SK-N-SH treated with all-trans-retinoic acid at 6 μM for 48 hours (cell line): ENCODE data around the gene SEMA6B.

Source experiments
- ATAC-seq: fragments of 200-7000 bp; cut with Tn5 transposase; 3 replicates; pipeline ENCODE4 v1.9.1; 2020; ENCODE audit warnings: mild to moderate bottlenecking, moderate library complexity
- ARNTL ChIP-seq: fragments of 450-650 bp; formaldehyde crosslinking; IDR thresholded peaks from 2 replicates; pipeline ENCODE4 v1.5.0; 2020; ENCODE audit warnings: low read depth, mild to moderate bottlenecking, moderate library complexity, borderline replicate concordance
- BACH2 ChIP-seq: fragments of 250-450 bp; sonication (Bioruptor Pico); IDR thresholded peaks from 2 replicates; pipeline ENCODE4 v1.9.0; 2021; ENCODE audit warnings: mild to moderate bottlenecking, borderline replicate concordance
- CSDC2 ChIP-seq: fragments of 250-450 bp; sonication (Bioruptor Pico); IDR thresholded peaks from 2 replicates; pipeline ENCODE4 v1.5.0; 2020; ENCODE audit warnings: mild to moderate bottlenecking, moderate library complexity
- ESRRG ChIP-seq: fragments of 250-450 bp; sonication (Bioruptor Pico); IDR thresholded peaks from 2 replicates; pipeline ENCODE4 v1.6.1; 2021; ENCODE audit warnings: mild to moderate bottlenecking
- GLIS3 ChIP-seq: fragments of 250-450 bp; sonication (Bioruptor Pico); IDR thresholded peaks from 2 replicates; pipeline ENCODE4 v1.5.0; 2020; ENCODE audit warnings: mild to moderate bottlenecking, moderate library complexity
- ISL1 ChIP-seq: fragments of 250-450 bp; sonication (Bioruptor Pico); IDR thresholded peaks from 2 replicates; pipeline ENCODE4 v2.1.2; 2022; ENCODE audit warnings: mild to moderate bottlenecking, moderate library complexity
- OSR1 ChIP-seq: fragments of 250-450 bp; sonication (Bioruptor Pico); IDR thresholded peaks from 2 replicates; pipeline ENCODE4 v1.8.0; 2022; ENCODE audit warnings: moderate library complexity, mild to moderate bottlenecking, inconsistent platforms
- PPARA ChIP-seq: fragments of 250-450 bp; sonication (Bioruptor Pico); IDR thresholded peaks from 2 replicates; pipeline ENCODE4 v1.5.0; 2020; ENCODE audit warnings: mild to moderate bottlenecking, borderline replicate concordance
- RARB ChIP-seq: fragments of 250-450 bp; sonication (Bioruptor Pico); IDR thresholded peaks from 2 replicates; pipeline ENCODE4 v1.8.0; 2021; ENCODE audit warnings: mild to moderate bottlenecking, moderate library complexity
- SNAI2 ChIP-seq: fragments of 250-450 bp; sonication (Bioruptor Pico); IDR thresholded peaks from 2 replicates; pipeline ENCODE4 v1.5.0; 2020; ENCODE audit warnings: mild to moderate bottlenecking, moderate library complexity
- TCF4 ChIP-seq: fragments of 250-450 bp; sonication (Bioruptor Pico); IDR thresholded peaks from 2 replicates; pipeline ENCODE4 v1.8.0; 2021; ENCODE audit warnings: mild to moderate bottlenecking, moderate library complexity, borderline replicate concordance
- TOX ChIP-seq: fragments of 250-450 bp; sonication (Bioruptor Pico); IDR thresholded peaks from 2 replicates; pipeline ENCODE4 v1.8.0; 2021; ENCODE audit warnings: mild to moderate bottlenecking, moderate library complexity, borderline replicate concordance
- ZC3H10 ChIP-seq: fragments of 250-450 bp; sonication (Bioruptor Pico); IDR thresholded peaks from 2 replicates; pipeline ENCODE4 v1.5.1; 2021; ENCODE audit warnings: mild to moderate bottlenecking, moderate library complexity
- ZFP30 ChIP-seq: fragments of 450-650 bp; formaldehyde crosslinking; IDR thresholded peaks from 2 replicates; pipeline ENCODE4 v1.5.0; 2022; ENCODE audit warnings: mild to moderate bottlenecking, moderate library complexity
- ZNF565 ChIP-seq: fragments of 450-650 bp; formaldehyde crosslinking; conservative IDR thresholded peaks from 2 replicates; pipeline ENCODE4 v1.5.0; 2020; ENCODE audit warnings: low read depth, mild to moderate bottlenecking, moderate library complexity
- ZNF70 ChIP-seq: fragments of 450-650 bp; formaldehyde crosslinking; IDR thresholded peaks from 2 replicates; pipeline ENCODE4 v1.5.0; 2020; ENCODE audit warnings: mild to moderate bottlenecking, moderate library complexity
- ZNF8 ChIP-seq: fragments of 450-650 bp; formaldehyde crosslinking; IDR thresholded peaks from 2 replicates; pipeline ENCODE4 v1.5.0; 2020; ENCODE audit warnings: mild to moderate bottlenecking, moderate library complexity
- TF ChIP-seq, protein P1 (sequence below): fragments of 250-450 bp; sonication (Bioruptor Pico); IDR thresholded peaks from 2 replicates; pipeline ENCODE4 v1.5.0; 2020; ENCODE audit warnings: mild to moderate bottlenecking, moderate library complexity
- TF ChIP-seq, protein P2 (sequence below): fragments of 250-450 bp; sonication (Bioruptor Pico); IDR thresholded peaks from 2 replicates; pipeline ENCODE4 v1.8.0; 2020; ENCODE audit warnings: mild to moderate bottlenecking, moderate library complexity, borderline replicate concordance
- TF ChIP-seq, protein P3 (sequence below): fragments of 250-450 bp; sonication (Bioruptor Pico); IDR thresholded peaks from 2 replicates; pipeline ENCODE4 v1.5.1; 2021; ENCODE audit warnings: mild to moderate bottlenecking, moderate library complexity
- TF ChIP-seq, protein P4 (sequence below): fragments of 250-450 bp; sonication (Bioruptor Pico); IDR thresholded peaks from 2 replicates; pipeline ENCODE4 v1.5.1; 2020; ENCODE audit warnings: low read depth, mild to moderate bottlenecking, moderate library complexity
- TF ChIP-seq, protein P5 (sequence below): fragments of 250-450 bp; sonication (Bioruptor Pico); IDR thresholded peaks from 2 replicates; pipeline ENCODE4 v1.8.0; 2021; ENCODE audit warnings: low read depth, mild to moderate bottlenecking, moderate library complexity, borderline replicate concordance

Gene SEMA6B

DNA sequence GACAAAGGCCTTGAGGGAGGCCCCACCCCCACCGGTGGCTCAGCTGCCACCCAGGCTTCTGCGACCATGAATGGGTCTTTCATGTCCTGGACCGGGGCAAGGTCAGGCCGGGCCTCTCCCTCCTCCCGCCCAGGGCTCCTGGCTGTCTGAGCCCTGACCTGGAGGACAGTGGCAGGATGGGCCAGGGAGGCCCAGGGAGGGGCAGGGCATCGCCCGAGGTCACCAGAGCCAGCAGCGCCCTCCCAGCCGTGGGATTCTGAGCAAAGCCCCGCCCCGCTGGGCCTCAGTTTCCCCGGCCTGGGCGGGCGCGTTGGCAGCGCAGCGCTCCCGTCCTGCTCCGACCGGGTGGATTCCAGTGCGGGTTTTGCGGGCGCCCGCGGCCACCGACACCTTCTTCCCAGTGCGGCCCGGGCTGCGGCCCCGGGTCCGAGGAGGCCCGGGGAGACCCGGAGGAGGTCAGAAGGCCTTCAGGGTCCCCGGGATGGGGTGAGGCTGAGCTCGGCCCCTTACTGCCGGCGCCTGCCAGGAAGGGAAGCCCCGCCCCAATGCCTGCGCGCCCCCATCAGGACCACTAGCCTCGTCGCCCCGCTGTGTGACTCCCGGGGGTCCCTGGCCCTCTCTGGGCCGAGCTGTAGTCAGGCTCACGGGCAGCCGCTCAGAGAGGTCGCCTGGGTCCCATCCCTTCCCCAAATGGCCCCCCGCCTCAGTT, 24.6 kb upstream of the SEMA6B start:
- peak; percentile 71 for ATAC-seq
- TF ChIP-seq ZNF565 (CRISPR knock-in tag) = no peak
- TF ChIP-seq, protein P1, sequence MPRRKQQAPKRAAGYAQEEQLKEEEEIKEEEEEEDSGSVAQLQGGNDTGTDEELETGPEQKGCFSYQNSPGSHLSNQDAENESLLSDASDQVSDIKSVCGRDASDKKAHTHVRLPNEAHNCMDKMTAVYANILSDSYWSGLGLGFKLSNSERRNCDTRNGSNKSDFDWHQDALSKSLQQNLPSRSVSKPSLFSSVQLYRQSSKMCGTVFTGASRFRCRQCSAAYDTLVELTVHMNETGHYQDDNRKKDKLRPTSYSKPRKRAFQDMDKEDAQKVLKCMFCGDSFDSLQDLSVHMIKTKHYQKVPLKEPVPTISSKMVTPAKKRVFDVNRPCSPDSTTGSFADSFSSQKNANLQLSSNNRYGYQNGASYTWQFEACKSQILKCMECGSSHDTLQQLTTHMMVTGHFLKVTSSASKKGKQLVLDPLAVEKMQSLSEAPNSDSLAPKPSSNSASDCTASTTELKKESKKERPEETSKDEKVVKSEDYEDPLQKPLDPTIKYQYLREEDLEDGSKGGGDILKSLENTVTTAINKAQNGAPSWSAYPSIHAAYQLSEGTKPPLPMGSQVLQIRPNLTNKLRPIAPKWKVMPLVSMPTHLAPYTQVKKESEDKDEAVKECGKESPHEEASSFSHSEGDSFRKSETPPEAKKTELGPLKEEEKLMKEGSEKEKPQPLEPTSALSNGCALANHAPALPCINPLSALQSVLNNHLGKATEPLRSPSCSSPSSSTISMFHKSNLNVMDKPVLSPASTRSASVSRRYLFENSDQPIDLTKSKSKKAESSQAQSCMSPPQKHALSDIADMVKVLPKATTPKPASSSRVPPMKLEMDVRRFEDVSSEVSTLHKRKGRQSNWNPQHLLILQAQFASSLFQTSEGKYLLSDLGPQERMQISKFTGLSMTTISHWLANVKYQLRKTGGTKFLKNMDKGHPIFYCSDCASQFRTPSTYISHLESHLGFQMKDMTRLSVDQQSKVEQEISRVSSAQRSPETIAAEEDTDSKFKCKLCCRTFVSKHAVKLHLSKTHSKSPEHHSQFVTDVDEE (CRISPR knock-in tag) = no peak
- TF ChIP-seq SNAI2 (CRISPR knock-in tag) = no peak
- no peak for TF ChIP-seq ZFP30 (CRISPR knock-in tag)
- TF ChIP-seq TCF4 (CRISPR knock-in tag) = no peak
- TF ChIP-seq BACH2 (CRISPR knock-in tag) = no peak
- no peak for TF ChIP-seq PPARA
- no peak for TF ChIP-seq OSR1 (CRISPR knock-in tag)
- TF ChIP-seq ZNF70 (CRISPR knock-in tag) = no peak
- no peak for TF ChIP-seq ZC3H10
- TF ChIP-seq, protein P2, sequence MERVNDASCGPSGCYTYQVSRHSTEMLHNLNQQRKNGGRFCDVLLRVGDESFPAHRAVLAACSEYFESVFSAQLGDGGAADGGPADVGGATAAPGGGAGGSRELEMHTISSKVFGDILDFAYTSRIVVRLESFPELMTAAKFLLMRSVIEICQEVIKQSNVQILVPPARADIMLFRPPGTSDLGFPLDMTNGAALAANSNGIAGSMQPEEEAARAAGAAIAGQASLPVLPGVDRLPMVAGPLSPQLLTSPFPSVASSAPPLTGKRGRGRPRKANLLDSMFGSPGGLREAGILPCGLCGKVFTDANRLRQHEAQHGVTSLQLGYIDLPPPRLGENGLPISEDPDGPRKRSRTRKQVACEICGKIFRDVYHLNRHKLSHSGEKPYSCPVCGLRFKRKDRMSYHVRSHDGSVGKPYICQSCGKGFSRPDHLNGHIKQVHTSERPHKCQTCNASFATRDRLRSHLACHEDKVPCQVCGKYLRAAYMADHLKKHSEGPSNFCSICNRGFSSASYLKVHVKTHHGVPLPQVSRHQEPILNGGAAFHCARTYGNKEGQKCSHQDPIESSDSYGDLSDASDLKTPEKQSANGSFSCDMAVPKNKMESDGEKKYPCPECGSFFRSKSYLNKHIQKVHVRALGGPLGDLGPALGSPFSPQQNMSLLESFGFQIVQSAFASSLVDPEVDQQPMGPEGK (CRISPR knock-in tag) = no peak
- no peak for TF ChIP-seq ESRRG (CRISPR knock-in tag)
- no peak for TF ChIP-seq TOX (CRISPR knock-in tag)
- TF ChIP-seq ARNTL (CRISPR knock-in tag) = no peak
- TF ChIP-seq RARB (CRISPR knock-in tag) = no peak

DNA sequence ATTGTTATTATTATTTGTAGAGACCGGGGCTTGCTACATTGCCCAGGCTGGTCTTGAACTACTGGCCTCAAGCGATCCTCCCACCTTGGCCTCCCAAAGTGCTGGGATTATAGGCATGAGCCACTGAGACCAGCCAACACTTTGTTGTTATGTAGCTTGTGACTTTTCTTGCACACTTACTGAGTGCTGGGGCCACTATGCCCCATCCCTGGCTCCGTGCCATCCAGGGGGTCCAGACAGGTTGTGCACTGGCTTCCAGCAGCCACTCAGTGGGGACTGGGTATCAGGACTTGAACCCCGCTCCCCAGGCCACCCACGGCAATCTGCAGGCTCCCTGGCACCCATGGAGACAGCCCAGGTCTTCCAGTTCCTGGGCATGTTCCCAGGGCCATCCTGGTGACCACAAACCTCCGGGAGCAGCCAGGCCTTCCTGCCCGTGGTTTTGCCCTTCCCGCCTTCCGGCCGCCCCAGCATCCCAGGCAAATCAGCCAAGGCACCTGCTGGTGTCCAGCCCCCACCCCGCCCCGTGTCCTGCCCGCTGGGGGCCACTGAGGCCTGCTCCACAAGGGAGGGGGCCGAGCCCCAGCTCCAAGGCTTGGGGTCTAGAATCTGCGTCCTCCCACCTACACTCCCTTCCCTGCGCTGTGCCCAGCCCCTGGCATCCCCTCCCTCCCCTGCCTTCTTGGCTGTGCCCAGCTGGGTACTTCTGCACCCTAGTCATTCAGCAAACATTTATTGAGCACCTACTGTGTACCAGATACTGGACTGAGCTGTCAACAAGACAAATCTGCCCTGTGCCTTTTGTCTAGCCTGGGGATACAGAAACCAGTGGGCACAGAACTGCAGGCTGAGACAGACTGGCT, 23.7 kb upstream of the SEMA6B start:
- no peak for TF ChIP-seq GLIS3 (CRISPR knock-in tag)
- no peak for TF ChIP-seq TOX (CRISPR knock-in tag)
- TF ChIP-seq ARNTL (CRISPR knock-in tag) = no peak
- TF ChIP-seq, protein P3, sequence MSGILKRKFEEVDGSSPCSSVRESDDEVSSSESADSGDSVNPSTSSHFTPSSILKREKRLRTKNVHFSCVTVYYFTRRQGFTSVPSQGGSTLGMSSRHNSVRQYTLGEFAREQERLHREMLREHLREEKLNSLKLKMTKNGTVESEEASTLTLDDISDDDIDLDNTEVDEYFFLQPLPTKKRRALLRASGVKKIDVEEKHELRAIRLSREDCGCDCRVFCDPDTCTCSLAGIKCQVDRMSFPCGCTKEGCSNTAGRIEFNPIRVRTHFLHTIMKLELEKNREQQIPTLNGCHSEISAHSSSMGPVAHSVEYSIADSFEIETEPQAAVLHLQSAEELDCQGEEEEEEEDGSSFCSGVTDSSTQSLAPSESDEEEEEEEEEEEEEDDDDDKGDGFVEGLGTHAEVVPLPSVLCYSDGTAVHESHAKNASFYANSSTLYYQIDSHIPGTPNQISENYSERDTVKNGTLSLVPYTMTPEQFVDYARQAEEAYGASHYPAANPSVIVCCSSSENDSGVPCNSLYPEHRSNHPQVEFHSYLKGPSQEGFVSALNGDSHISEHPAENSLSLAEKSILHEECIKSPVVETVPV = no peak
- TF ChIP-seq PPARA = no peak
- TF ChIP-seq, protein P2 (CRISPR knock-in tag) = no peak
- ATAC-seq = peak; percentile 32

DNA sequence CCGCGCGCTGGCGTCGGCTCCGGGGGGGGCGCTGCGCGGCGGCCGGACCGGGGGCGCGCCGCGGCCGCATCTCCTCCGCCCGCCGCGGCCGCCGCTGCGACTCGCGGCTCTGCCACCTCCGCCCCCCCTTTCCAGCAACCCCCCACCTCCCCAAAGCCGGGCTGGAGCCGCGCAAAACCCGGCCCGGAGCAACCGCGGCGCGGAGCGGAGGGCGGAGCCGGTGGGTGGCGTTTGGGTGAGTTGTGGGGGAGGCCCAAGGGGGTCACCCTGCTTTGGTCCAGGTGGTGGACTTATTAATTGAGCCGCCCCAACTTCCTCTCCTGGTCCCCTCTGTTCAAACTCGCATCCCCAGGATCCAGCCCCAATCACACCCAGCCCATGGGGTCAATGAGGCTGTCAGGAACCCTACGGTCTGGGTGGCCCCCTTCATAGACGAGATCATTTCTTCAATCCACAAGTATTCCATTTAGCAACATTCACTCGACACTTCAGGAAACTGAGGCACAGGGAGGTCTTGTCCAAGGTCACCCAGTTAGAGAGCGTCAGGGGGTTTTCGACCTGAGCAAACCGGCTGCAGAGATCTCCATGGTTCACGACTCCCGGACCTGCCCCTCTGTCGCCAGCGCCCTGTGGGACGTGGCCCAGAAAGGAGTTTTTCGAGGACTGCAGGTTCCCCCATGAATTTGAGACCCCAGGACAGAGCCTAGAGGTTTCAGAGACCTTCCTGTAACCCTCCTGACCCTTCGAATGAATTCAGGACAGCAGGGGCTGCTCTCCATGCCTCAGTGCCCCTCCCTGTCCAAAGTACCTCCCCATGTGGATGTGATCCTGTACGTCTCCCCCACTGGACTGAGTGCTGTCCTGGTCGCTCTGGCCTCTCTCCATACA, 22.4 kb upstream of the SEMA6B start:
- ATAC-seq = no peak

More for the DNA sequence above, 22.4 kb upstream of the SEMA6B start:
- no peak for TF ChIP-seq ZFP30 (CRISPR knock-in tag)
- TF ChIP-seq, protein P4, sequence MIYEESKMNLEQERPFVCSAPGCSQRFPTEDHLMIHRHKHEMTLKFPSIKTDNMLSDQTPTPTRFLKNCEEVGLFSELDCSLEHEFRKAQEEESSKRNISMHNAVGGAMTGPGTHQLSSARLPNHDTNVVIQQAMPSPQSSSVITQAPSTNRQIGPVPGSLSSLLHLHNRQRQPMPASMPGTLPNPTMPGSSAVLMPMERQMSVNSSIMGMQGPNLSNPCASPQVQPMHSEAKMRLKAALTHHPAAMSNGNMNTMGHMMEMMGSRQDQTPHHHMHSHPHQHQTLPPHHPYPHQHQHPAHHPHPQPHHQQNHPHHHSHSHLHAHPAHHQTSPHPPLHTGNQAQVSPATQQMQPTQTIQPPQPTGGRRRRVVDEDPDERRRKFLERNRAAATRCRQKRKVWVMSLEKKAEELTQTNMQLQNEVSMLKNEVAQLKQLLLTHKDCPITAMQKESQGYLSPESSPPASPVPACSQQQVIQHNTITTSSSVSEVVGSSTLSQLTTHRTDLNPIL (CRISPR knock-in tag) = no peak
- TF ChIP-seq ZNF8 (CRISPR knock-in tag) = no peak
- TF ChIP-seq, protein P3 = no peak
- TF ChIP-seq, protein P5, sequence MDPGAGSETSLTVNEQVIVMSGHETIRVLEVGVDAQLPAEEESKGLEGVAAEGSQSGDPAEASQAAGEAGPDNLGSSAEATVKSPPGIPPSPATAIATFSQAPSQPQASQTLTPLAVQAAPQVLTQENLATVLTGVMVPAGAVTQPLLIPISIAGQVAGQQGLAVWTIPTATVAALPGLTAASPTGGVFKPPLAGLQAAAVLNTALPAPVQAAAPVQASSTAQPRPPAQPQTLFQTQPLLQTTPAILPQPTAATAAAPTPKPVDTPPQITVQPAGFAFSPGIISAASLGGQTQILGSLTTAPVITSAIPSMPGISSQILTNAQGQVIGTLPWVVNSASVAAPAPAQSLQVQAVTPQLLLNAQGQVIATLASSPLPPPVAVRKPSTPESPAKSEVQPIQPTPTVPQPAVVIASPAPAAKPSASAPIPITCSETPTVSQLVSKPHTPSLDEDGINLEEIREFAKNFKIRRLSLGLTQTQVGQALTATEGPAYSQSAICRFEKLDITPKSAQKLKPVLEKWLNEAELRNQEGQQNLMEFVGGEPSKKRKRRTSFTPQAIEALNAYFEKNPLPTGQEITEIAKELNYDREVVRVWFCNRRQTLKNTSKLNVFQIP (CRISPR knock-in tag) = no peak
- TF ChIP-seq ISL1 (CRISPR knock-in tag) = no peak
- TF ChIP-seq ESRRG (CRISPR knock-in tag) = no peak
- TF ChIP-seq CSDC2 = no peak
- no peak for TF ChIP-seq GLIS3 (CRISPR knock-in tag)
